Nephron progenitor cell (in vitro differentiated cells): ENCODE results near the gene NGRN.
A peak's percentile ranks its signal among the peaks of the same experiment; 100 is the strongest.

ENCODE experiments used
- DNase-seq: peaks from one replicate; pipeline ENCODE4 v3.0.0; 2021
- H3K27ac Mint-ChIP-seq: 2 replicates; pipeline ENCODE4 v1.8.0; 2021; ENCODE audit warnings: mild to moderate bottlenecking, moderate library complexity, mixed read lengths
- H3K27me3 Mint-ChIP-seq: 2 replicates; pipeline ENCODE4 v1.8.0; 2021; ENCODE audit warnings: mild to moderate bottlenecking, low read depth, mixed read lengths; ENCODE audit not compliant: poor library complexity
- H3K36me3 Mint-ChIP-seq: 2 replicates; pipeline ENCODE4 v1.8.0; 2021; ENCODE audit warnings: low read depth, mixed read lengths
- H3K4me1 Mint-ChIP-seq: 2 replicates; pipeline ENCODE4 v1.8.0; 2021; ENCODE audit warnings: mixed read lengths
- H3K4me3 Mint-ChIP-seq: 2 replicates; pipeline ENCODE4 v1.8.0; 2021; ENCODE audit warnings: mild to moderate bottlenecking, moderate library complexity, mixed read lengths
- H3K9me3 Mint-ChIP-seq: 2 replicates; pipeline ENCODE4 v1.8.0; 2021; ENCODE audit warnings: mild to moderate bottlenecking, moderate library complexity, mixed read lengths
- CTCF ChIP-seq: fragments of 200-600 bp; sonication (generic); IDR thresholded peaks from 2 replicates; pipeline ENCODE4 v1.5.0; 2021; ENCODE audit warnings: antibody characterized with exemption

The NGRN gene

DNA sequence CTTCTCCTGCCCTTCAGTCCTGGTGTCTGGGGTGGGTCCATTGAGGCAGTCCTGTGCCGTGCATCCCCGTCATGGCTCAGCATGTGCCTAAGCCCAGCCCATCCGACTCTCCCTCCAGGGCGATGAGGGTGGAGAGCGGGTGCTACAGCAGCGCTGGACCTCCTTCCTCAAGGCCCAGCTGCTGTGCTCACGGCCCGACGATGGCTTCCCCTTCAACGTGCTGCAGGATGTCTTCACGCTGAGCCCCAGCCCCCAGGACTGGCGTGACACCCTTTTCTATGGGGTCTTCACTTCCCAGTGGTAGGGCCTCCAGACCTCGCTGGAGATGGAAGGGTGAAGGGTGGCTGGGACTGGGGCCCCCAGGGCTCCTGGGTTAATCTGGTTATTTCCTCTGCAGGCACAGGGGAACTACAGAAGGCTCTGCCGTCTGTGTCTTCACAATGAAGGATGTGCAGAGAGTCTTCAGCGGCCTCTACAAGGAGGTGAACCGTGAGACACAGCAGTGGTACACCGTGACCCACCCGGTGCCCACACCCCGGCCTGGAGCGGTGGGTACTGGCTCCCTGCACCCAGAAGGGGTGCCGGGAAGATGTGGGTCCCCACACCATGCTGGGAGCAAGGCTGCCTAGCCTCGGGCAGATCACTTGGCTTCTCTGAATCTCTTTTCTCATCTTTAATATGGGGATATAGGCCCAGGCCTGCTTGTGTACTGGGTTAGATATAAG is 41.9 kb upstream of the NGRN start:
- H3K27ac Mint-ChIP-seq = no peak overlapping the region
- no peak overlapping the region for H3K4me3 Mint-ChIP-seq
- no peak for DNase-seq
- H3K4me1 Mint-ChIP-seq = peaks cover 8% of the 10 kb centered on the region
- TF ChIP-seq CTCF = no peak
- H3K36me3 Mint-ChIP-seq = peaks cover 40% of the 10 kb centered on the region
- no peaks in the 10 kb centered on the region for H3K9me3 Mint-ChIP-seq
- no peaks in the 10 kb centered on the region for H3K27me3 Mint-ChIP-seq

DNA sequence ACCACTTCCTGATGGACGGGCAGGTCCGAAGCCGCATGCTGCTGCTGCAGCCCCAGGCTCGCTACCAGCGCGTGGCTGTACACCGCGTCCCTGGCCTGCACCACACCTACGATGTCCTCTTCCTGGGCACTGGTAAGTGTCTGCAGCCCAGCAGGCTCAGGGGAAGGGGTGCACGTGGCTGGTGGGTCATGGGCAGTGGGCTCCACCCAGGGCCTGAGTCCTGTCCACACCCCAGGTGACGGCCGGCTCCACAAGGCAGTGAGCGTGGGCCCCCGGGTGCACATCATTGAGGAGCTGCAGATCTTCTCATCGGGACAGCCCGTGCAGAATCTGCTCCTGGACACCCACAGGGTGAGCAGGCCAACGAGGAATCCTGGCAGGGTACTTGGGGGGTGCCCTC is 40.4 kb upstream of the NGRN start:
- TF ChIP-seq CTCF = no peak
- H3K4me3 Mint-ChIP-seq = no peak overlapping the region
- H3K36me3 Mint-ChIP-seq = peaks cover 47% of the 10 kb centered on the region
- H3K9me3 Mint-ChIP-seq = no peaks in the 10 kb centered on the region
- H3K27ac Mint-ChIP-seq = no peak overlapping the region
- no peaks in the 10 kb centered on the region for H3K4me1 Mint-ChIP-seq
- no peak for DNase-seq
- peaks cover 7% of the 10 kb centered on the region for H3K27me3 Mint-ChIP-seq

- TF ChIP-seq CTCF = no peak
- DNase-seq = no peak
- peaks cover 48% of the 10 kb centered on the region for H3K36me3 Mint-ChIP-seq
These were observed 39.8 kb upstream of the NGRN start for GRCh38 chr15:90225504-90226234.

DNA sequence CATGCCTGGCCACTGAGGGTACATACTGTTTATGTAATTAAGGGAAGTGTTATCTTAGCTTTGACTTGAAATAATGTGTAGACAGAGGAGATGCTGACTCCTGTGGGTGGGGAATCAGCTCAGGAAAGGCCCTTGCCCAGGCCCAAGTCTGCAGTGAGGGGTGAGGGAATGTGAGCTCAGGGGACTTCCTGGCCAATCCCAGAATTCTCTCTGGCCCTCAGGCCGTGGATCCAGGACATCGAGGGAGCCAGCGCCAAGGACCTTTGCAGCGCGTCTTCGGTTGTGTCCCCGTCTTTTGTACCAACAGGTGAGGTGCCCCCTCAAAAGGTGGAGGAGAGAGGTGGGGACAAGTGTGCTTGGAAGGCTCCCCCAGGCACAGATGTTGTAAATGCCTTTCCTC is 38.1 kb upstream of the NGRN start:
- no peak for DNase-seq
- peaks cover 10% of the 10 kb centered on the region for H3K27me3 Mint-ChIP-seq
- peaks cover 14% of the 10 kb centered on the region for H3K4me1 Mint-ChIP-seq
- no peaks in the 10 kb centered on the region for H3K9me3 Mint-ChIP-seq
- TF ChIP-seq CTCF = no peak
- peaks cover 44% of the 10 kb centered on the region for H3K36me3 Mint-ChIP-seq
- no peak overlapping the region for H3K4me3 Mint-ChIP-seq
- H3K27ac Mint-ChIP-seq = peak overlapping the region; percentile 61

More at GRCh38 chr15:90225504-90226234, 39.8 kb upstream of the NGRN start:
- Mint-ChIP-seq H3K27me3 (peaks cover 10% of the 10 kb centered on the region), H3K4me3 (no peak overlapping the region), H3K9me3 (no peaks in the 10 kb centered on the region), H3K27ac (no peak overlapping the region), H3K4me1 (no peaks in the 10 kb centered on the region)

DNA sequence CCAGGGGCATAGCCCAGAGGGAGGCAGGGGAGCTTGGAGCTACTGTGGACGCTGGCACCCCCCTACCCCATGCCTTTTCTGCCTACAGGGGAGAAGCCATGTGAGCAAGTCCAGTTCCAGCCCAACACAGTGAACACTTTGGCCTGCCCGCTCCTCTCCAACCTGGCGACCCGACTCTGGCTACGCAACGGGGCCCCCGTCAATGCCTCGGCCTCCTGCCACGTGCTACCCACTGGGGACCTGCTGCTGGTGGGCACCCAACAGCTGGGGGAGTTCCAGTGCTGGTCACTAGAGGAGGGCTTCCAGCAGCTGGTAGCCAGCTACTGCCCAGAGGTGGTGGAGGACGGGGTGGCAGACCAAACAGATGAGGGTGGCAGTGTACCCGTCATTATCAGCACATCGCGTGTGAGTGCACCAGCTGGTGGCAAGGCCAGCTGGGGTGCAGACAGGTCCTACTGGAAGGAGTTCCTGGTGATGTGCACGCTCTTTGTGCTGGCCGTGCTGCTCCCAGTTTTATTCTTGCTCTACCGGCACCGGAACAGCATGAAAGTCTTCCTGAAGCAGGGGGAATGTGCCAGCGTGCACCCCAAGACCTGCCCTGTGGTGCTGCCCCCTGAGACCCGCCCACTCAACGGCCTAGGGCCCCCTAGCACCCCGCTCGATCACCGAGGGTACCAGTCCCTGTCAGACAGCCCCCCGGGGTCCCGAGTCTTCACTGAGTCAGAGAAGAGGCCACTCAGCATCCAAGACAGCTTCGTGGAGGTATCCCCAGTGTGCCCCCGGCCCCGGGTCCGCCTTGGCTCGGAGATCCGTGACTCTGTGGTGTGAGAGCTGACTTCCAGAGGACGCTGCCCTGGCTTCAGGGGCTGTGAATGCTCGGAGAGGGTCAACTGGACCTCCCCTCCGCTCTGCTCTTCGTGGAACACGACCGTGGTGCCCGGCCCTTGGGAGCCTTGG is 37.4 kb upstream of the NGRN start:
- Mint-ChIP-seq H3K4me1 (peaks cover 21% of the 10 kb centered on the region), H3K36me3 (peaks cover 40% of the 10 kb centered on the region), H3K4me3 (no peak overlapping the region), H3K27me3 (peaks cover 10% of the 10 kb centered on the region), H3K9me3 (no peaks in the 10 kb centered on the region), H3K27ac (no peak overlapping the region)
- DNase-seq = no peak
- TF ChIP-seq CTCF = no peak
